Cerebellar nuclear complex (tissue), 1 donor: ENCODE results near the gene DVL3.
A peak's percentile ranks its signal among the peaks of the same experiment; 100 is the strongest.

Experiments
- DNase-seq, 2 experiments: peaks; one replicate each; lab custom pipeline; 2025; lab: John Stamatoyannopoulos, UW

DVL3 gene

GRCh38 chr3:184176377-184177330, 21.5 kb downstream of the DVL3 start:
- peak in 1 of 2 experiments; percentile 8 for DNase-seq

GRCh38 chr3:184177331-184177731, 22.2 kb downstream of the DVL3 start:
- DNase-seq = no peak

- no peak for DNase-seq
Measured at GRCh38 chr3:184177767-184178306, 22.7 kb downstream of the DVL3 start.

GRCh38 chr3:184178521-184179138, 23.5 kb downstream of the DVL3 start:
- no peak for DNase-seq

GRCh38 chr3:184180165-184180564, 25.0 kb downstream of the DVL3 start:
- DNase-seq = no peak

GRCh38 chr3:184181596-184181995, 26.4 kb downstream of the DVL3 start:
- DNase-seq = no peak

GRCh38 chr3:184183679-184184078, 28.5 kb downstream of the DVL3 start:
- no peak for DNase-seq

- no peak for DNase-seq
Measured at GRCh38 chr3:184184546-184185230, 29.5 kb downstream of the DVL3 start.

- DNase-seq = peak; percentile 83 to 94
Measured at GRCh38 chr3:184185461-184186183, 30.4 kb downstream of the DVL3 start.

GRCh38 chr3:184186184-184186901, 31.2 kb downstream of the DVL3 start, which contains the start of gene ABCF3:
Gene ABCF3 (plus strand): TSS chr3:184186199. CDS start chr3:184186208, 9 bp downstream.
- DNase-seq = no peak

GRCh38 chr3:184186902-184187207, 31.7 kb downstream of the DVL3 start:
- no peak for DNase-seq

- no peak for DNase-seq
Measured at GRCh38 chr3:184188080-184188479, 32.9 kb downstream of the DVL3 start.

- no peak for DNase-seq
Measured at GRCh38 chr3:184189421-184189820, 34.2 kb downstream of the DVL3 start.

- DNase-seq = no peak
Measured at GRCh38 chr3:184192889-184193288, 37.7 kb downstream of the DVL3 start.

- no peak for DNase-seq
Measured at GRCh38 chr3:184193991-184194539, 38.9 kb downstream of the DVL3 start.

- no peak for DNase-seq
Measured at GRCh38 chr3:184196536-184196935, 41.4 kb downstream of the DVL3 start.

- DNase-seq = no peak
Measured at GRCh38 chr3:184198509-184198908, 43.3 kb downstream of the DVL3 start.

- no peak for DNase-seq
Measured at GRCh38 chr3:184200825-184201224, 45.6 kb downstream of the DVL3 start.

GRCh38 chr3:184203526-184203925, 48.3 kb downstream of the DVL3 start:
- no peak for DNase-seq

GRCh38 chr3:184209146-184209923, 54.2 kb downstream of the DVL3 start:
- DNase-seq = no peak
